Esophagus muscularis mucosa (tissue), 3 donors: ENCODE results near the gene SLC7A14.

Source experiments
- CTCF ChIP-seq, 3 experiments: fragments of 200-600 bp in 2 of 3; fragments of 450-650 bp in 1 of 3; sonication (generic) in 2 of 3; IDR thresholded peaks; one replicate each; pipeline ENCODE4 v1.5.1; 2017 to 2019; ENCODE audit warnings: antibody characterized with exemption in 3 of 3, mild to moderate bottlenecking in 2 of 3, moderate library complexity in 1 of 3
- POLR2A ChIP-seq: fragments of 450-650 bp; IDR thresholded peaks from one replicate; pipeline ENCODE4 v1.6.1; 2017; ENCODE audit warnings: antibody characterized with exemption, moderate library complexity, mild to moderate bottlenecking, low read depth

GRCh38 chr3:170560296-170560695, 25.6 kb downstream of the SLC7A14 start:
- TF ChIP-seq POLR2A: no peak
- no peak for TF ChIP-seq CTCF (IDR thresholded peaks at IDR 0.05)
